HG02623 (cell line): ENCODE data around the gene LYPLA2.
"Not testable (repeated sequence)": the region's sequence is repeated elsewhere in the genome, so short reads cannot be mapped to it uniquely, and the experiment has no call there.

Source experiments
- ATAC-seq: cut with Tn5 transposase; IDR thresholded peaks from one replicate; pipeline ENCODE4 v1.9.1; 2021; ENCODE audit warnings: moderate library complexity; ENCODE audit not compliant: unreplicated experiment

LYPLA2 gene

GRCh38 chr1:23777979-23778814, 12.7 kb upstream of the LYPLA2 start, which contains the start of gene PITHD1:
Gene PITHD1 (plus strand): TSS chr1:23778418. CDS start chr1:23778516, 98 bp downstream.
- ATAC-seq: peak; percentile 81

- ATAC-seq: no peak
Observed at GRCh38 chr1:23779826-23780371, 11.0 kb upstream of the LYPLA2 start.

GRCh38 chr1:23783141-23783540, 7.8 kb upstream of the LYPLA2 start:
- ATAC-seq: not testable (repeated sequence)

GRCh38 chr1:23784846-23785245, 6.1 kb upstream of the LYPLA2 start:
- no peak for ATAC-seq

- ATAC-seq: no peak
Observed at GRCh38 chr1:23787701-23788100, 3.2 kb upstream of the LYPLA2 start.

- no peak for ATAC-seq
Observed at GRCh38 chr1:23788695-23789094, 2.2 kb upstream of the LYPLA2 start.

GRCh38 chr1:23791516-23792047, 637 bp downstream of the LYPLA2 start:
- ATAC-seq: no peak

GRCh38 chr1:23792151-23792945, 1.4 kb downstream of the LYPLA2 start:
- no peak for ATAC-seq

GRCh38 chr1:23793018-23793781, 2.3 kb downstream of the LYPLA2 start:
- ATAC-seq: no peak

- ATAC-seq: no peak
Observed at GRCh38 chr1:23793861-23794731, 3.2 kb downstream of the LYPLA2 start.

- not testable (repeated sequence) for ATAC-seq
Observed at GRCh38 chr1:23794732-23795182, 3.8 kb downstream of the LYPLA2 start.

- ATAC-seq: no peak
Observed at GRCh38 chr1:23795676-23796465, 4.9 kb downstream of the LYPLA2 start.

GRCh38 chr1:23796466-23797271, 5.7 kb downstream of the LYPLA2 start:
- ATAC-seq: no peak

GRCh38 chr1:23797478-23798448, 6.8 kb downstream of the LYPLA2 start:
- no peak for ATAC-seq

GRCh38 chr1:23798662-23799142, 7.8 kb downstream of the LYPLA2 start:
- no peak for ATAC-seq

GRCh38 chr1:23799255-23799569, 8.3 kb downstream of the LYPLA2 start:
- ATAC-seq: no peak
